HG03521 (cell line): ENCODE results near the gene ACTMAP.

Source experiments
- ATAC-seq: cut with Tn5 transposase; IDR thresholded peaks from one replicate; pipeline ENCODE4 v1.9.1; 2021; ENCODE audit warnings: mild to moderate bottlenecking, moderate library complexity; ENCODE audit not compliant: unreplicated experiment

Gene ACTMAP

DNA sequence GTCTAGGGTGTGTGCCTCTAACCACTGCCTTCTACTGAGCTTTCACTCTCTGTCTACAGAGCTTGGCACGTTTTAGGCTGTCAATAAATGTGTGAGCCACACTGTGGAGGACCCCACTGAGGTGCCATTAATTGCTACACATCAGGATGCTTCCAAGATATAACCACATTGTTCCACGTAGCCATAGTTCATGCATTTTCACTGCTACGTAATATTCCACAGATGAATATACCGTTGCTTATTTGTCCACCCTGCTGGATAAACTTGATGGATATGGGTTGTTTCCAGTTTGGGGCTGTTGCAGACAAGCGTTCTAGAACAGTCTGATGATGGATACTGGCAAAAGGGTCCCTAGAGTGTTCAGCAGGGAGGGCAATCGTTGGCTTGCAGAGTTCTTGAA lies 48.5 kb downstream of the ACTMAP start:
- no peak for ATAC-seq

- no peak for ATAC-seq
Measured at GRCh38 chr19:40700083-40700482, 50.2 kb downstream of the ACTMAP start.

DNA sequence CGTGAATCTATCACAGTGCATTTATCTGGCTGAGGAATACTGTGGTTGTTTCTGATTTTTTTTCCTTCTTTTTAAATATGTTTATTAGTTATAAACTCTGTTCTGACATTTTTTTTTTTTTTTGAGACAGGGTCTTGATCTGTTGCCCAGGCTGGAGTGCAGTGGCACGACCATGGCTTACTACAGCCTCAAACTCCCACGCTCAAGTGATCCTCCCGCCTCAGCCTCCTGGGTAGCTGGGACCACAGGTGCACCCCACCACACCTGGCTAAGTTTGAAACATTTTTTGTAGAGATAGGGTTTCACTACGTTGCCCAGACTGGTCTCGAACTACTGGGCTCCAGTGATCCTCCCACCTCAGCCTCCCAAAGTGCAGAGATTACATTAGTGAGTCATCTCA lies 53.3 kb downstream of the ACTMAP start:
- no peak for ATAC-seq

DNA sequence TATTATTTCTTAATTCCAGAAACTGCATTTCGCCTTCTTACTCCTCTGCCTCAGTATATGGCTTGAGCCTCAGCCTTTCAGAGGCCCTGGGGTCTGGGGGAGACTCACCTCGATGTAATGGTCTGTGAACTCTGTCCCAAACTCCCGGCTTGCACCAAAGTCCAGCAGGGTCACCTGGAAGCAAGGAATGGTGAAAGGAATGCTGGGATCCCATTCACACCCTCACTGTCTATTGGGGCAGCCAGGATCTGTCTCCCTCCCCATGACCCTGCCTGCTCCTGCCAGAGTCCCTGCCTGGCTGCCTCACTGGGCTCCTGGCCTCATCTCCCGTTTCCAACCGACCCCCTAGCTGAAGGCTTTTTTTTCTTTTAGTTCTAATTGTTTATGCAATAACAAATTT lies 54.4 kb downstream of the ACTMAP start:
- ATAC-seq, result no peak

DNA sequence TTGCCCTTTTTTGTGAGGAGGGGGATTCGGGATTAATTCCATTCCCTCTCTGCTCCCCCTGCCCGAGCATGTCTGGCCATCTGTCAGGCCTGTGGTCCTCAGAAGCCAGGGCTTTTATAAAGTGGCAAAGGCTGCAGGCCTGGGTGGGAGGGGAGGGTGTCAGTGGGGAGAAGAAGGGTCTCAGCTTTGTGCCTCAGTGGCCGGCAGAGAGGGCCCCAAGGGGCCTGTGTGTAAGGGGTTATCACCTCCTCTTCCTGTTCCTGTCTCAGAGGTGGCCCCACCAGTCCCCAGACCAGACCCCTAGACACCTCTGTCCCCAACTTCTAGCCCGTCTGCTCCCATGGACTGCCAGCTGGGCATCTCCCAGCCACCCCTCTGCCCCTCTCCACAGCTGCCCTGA lies 56.4 kb downstream of the ACTMAP start:
- ATAC-seq, result no peak

GRCh38 chr19:40693150-40693788 lies 57.0 kb downstream of the ACTMAP start:
- ATAC-seq, result no peak

- ATAC-seq, result no peak
Measured at GRCh38 chr19:40692212-40692551, 58.1 kb downstream of the ACTMAP start.

DNA sequence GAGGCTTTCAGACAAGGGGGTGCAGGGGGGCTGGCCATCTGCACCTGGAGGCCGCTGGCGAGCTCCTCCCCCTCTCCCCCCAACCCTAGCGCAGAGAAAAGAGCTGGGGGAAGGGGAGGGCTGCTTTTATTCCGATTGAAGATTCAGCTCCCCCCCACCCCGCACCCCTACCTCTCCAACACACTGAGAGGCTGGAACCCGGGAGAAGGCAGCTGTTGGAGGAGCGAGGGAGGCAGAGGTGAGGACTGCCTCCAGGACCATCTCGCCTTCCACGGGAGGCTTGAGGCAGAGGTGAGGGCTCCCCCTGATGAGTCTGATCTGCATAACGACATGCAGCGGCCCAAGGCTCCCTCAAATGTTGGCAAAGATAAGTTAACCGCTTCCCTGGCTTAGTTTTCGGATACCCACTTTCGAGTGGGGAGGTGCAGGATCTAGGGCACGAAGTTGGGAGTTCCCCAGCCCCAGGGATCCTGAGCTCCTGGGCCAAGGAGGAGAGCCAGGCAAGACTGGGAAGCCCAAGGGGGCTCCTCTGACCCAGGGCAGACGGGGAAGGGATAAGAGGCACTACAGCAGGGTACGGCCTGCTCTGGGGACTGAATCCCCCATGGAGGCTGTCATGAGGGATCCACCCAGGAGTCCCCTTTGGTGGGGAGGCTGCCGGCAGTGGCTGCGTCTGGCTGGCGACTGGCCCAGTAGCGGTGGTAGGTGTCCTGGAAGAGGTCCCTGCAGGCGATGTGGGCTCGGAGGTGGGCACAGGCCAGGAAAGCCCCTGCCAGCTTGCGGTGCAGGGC lies 58.7 kb downstream of the ACTMAP start:
- no peak for ATAC-seq
